Neural progenitor cell (in vitro differentiated cells): ENCODE data around the gene PRKCA. TPM values are rescaled to one million over a fixed set of nuclear protein-coding genes. Genes with fewer than 3 reads are reported as not detected.

Experiments used
- DNase-seq: peaks from one replicate; pipeline ENCODE4 v3.0.0-alpha.2; 2016; ENCODE audit warnings: low spot score
- H2AFZ ChIP-seq: fragments of 200-600 bp; sonication (generic); replicated peaks from 2 replicates; pipeline ENCODE4 v1.6.1; 2016; ENCODE audit warnings: antibody characterized with exemption
- H3F3A ChIP-seq: fragments of 200-600 bp; sonication (generic); 2 replicates; pipeline ENCODE4 v1.6.1; 2016; ENCODE audit warnings: antibody characterized with exemption, low read depth
- H3K27ac ChIP-seq: fragments of 200-600 bp; sonication (generic); 2 replicates; pipeline ENCODE4 v1.5.1; 2016; ENCODE audit warnings: mild to moderate bottlenecking
- H3K27me3 ChIP-seq: fragments of 200-600 bp; sonication (generic); 2 replicates; pipeline ENCODE4 v1.6.1; 2016; ENCODE audit warnings: mild to moderate bottlenecking, moderate library complexity
- H3K36me3 ChIP-seq: fragments of 200-600 bp; sonication (generic); 2 replicates; pipeline ENCODE4 v1.5.1; 2016
- H3K4me1 ChIP-seq: fragments of 200-600 bp; sonication (generic); 2 replicates; pipeline ENCODE4 v1.6.1; 2016; ENCODE audit warnings: mixed run types
- H3K4me2 ChIP-seq: fragments of 200-600 bp; sonication (generic); 2 replicates; pipeline ENCODE4 v1.6.1; 2016
- H3K4me3 ChIP-seq: fragments of 200-600 bp; sonication (generic); 2 replicates; pipeline ENCODE4 v1.5.1; 2016
- H3K79me2 ChIP-seq: fragments of 200-600 bp; sonication (generic); 2 replicates; pipeline ENCODE4 v1.6.1; 2016; ENCODE audit warnings: low read depth
- H3K9ac ChIP-seq: fragments of 200-600 bp; sonication (generic); 2 replicates; pipeline ENCODE4 v1.6.1; 2016
- H3K9me3 ChIP-seq: fragments of 200-600 bp; sonication (generic); 2 replicates; pipeline ENCODE4 v1.5.1; 2016; ENCODE audit warnings: low read depth
- H4K20me1 ChIP-seq: fragments of 200-600 bp; sonication (generic); 2 replicates; pipeline ENCODE4 v1.6.1; 2016; ENCODE audit warnings: low read depth
- H3K27ac Mint-ChIP-seq: 3 replicates; pipeline ENCODE4 v1.8.0; 2021; ENCODE audit warnings: mixed read lengths
- H3K27me3 Mint-ChIP-seq: 2 replicates; pipeline ENCODE4 v1.8.0; 2022; ENCODE audit warnings: low read depth, mild to moderate bottlenecking, inconsistent platforms, moderate library complexity, mixed read lengths; ENCODE audit not compliant: insufficient read depth
- H3K36me3 Mint-ChIP-seq: 3 replicates; pipeline ENCODE4 v1.8.0; 2021; ENCODE audit warnings: mixed read lengths
- H3K4me1 Mint-ChIP-seq: 3 replicates; pipeline ENCODE4 v1.8.0; 2021; ENCODE audit warnings: mixed read lengths
- H3K4me3 Mint-ChIP-seq: 3 replicates; pipeline ENCODE4 v1.8.0; 2021; ENCODE audit warnings: mild to moderate bottlenecking, moderate library complexity, mixed read lengths
- H3K9me3 Mint-ChIP-seq: 3 replicates; pipeline ENCODE4 v1.8.0; 2020; ENCODE audit warnings: mixed read lengths
- CTCF ChIP-seq: fragments of 200-600 bp; sonication (generic); IDR thresholded peaks from 2 replicates; pipeline ENCODE4 v1.5.1; 2017; ENCODE audit warnings: antibody characterized with exemption, mild to moderate bottlenecking
- EZH2 ChIP-seq: fragments of 200-600 bp; sonication (generic); IDR thresholded peaks from 2 replicates; pipeline ENCODE4 v1.6.1; 2017; ENCODE audit warnings: antibody characterized with exemption, mild to moderate bottlenecking, moderate library complexity
- EZH2phosphoT487 ChIP-seq: fragments of 200-600 bp; sonication (generic); IDR thresholded peaks from 2 replicates; pipeline ENCODE4 v1.6.1; 2017; ENCODE audit warnings: antibody characterized with exemption
- total RNA-seq: library from RNA; depleted of rRNA; stranded (reverse); fragments of >200 nt; gene quantifications from 2 replicates; pipeline ENCODE4 v1.2.3, GENCODE V29; 2015; ENCODE audit warnings: low replicate concordance

Gene PRKCA
- total RNA-seq, 1 donor from 2014 or later = 2.1 TPM

DNA sequence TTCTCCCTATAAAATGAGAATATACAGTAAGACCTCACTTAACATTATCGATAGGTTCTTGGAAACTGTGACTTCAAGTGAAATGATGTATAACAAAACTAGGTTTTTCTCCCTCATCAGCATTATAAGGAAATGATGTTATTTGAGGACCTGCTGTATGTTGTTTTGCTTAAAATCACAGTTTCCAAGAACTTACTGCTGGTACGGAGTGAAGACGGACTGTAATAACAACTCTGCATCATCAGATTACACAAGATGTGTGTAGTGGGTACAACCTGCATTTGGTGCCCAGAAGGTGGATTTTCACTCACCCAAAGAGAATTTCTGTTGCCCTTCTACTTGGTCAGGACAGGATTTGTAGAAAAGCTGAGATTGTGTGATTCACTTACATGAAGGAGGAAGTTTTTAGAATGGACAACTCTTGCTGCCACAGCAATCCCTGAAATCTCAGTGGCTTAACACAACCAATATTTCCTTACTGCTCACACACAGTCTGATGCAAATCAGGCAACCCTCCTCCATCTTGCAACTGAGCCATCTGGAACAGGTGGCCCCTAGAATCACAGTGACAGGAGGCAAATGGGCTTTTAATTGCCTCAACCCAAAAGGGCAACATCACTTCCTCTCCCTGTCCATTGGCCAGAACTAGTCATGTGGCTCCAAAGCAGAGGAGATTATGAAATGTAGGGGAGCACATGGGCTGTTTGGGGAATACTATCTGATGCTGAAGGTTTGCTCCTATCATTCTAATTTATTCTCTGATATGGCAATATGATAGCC, 464.9 kb downstream of the PRKCA start:
- TF ChIP-seq CTCF (no peak), EZH2 (no peak), EZH2phosphoT487 (no peak)
- H3K27ac Mint-ChIP-seq = no peak overlapping the region
- no peaks in the 10 kb centered on the region for H3K9me3 Mint-ChIP-seq

DNA sequence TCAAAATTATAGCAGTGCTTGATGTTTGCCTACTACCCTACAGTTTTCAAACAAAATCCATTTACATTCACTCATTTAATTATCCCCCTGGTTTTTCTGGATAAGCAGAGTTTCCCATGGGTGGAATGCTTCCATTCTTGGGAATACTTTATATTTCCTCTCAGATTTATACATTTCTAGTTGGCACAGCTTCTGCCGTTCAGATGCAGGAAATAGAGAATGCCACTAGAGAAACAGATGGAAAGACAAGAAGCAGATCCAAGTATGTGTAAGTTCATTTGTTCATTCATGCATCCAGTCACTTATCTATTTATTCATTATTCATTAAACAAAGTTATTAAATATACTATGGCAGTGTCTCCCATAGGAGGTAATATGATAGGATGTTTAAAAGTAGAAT, 467.5 kb downstream of the PRKCA start:
- Histone ChIP-seq H3K9me3 (no peaks in the 10 kb centered on the region), H3K27me3 (no peaks in the 10 kb centered on the region), H3K27ac (no peak overlapping the region), H2AFZ (no peak overlapping the region), H3K9ac (no peak overlapping the region), H4K20me1 (no peaks in the 10 kb centered on the region), H3F3A (no peaks in the 10 kb centered on the region), H3K4me3 (no peak overlapping the region), H3K79me2 (no peaks in the 10 kb centered on the region), H3K4me1 (no peaks in the 10 kb centered on the region), H3K4me2 (no peak overlapping the region), H3K36me3 (no peaks in the 10 kb centered on the region)
- no peaks in the 10 kb centered on the region for H3K36me3 Mint-ChIP-seq
- TF ChIP-seq EZH2 = no peak
- H3K27ac Mint-ChIP-seq = no peak overlapping the region
- no peak for DNase-seq
- no peaks in the 10 kb centered on the region for H3K27me3 Mint-ChIP-seq
- H3K4me1 Mint-ChIP-seq = peaks cover 3% of the 10 kb centered on the region
- H3K4me3 Mint-ChIP-seq = no peak overlapping the region
- H3K9me3 Mint-ChIP-seq = no peaks in the 10 kb centered on the region

More for the DNA sequence above, 464.9 kb downstream of the PRKCA start:
- Histone ChIP-seq H3K9me3 (no peaks in the 10 kb centered on the region), H3K79me2 (no peaks in the 10 kb centered on the region), H4K20me1 (no peaks in the 10 kb centered on the region), H2AFZ (no peak overlapping the region), H3K27me3 (no peaks in the 10 kb centered on the region), H3F3A (no peaks in the 10 kb centered on the region), H3K4me3 (no peak overlapping the region), H3K4me1 (no peaks in the 10 kb centered on the region), H3K27ac (no peak overlapping the region), H3K36me3 (no peaks in the 10 kb centered on the region), H3K9ac (no peak overlapping the region), H3K4me2 (no peak overlapping the region)
- Mint-ChIP-seq H3K36me3 (no peaks in the 10 kb centered on the region), H3K27me3 (peaks cover 2% of the 10 kb centered on the region), H3K4me1 (no peaks in the 10 kb centered on the region), H3K4me3 (no peak overlapping the region)
- DNase-seq = no peak

GRCh38 chr17:66772148-66772812, 469.9 kb downstream of the PRKCA start:
- Histone ChIP-seq H3K9me3 (no peaks in the 10 kb centered on the region), H3F3A (peaks cover 4% of the 10 kb centered on the region), H3K79me2 (no peaks in the 10 kb centered on the region), H3K4me2 (no peak overlapping the region), H4K20me1 (no peaks in the 10 kb centered on the region), H3K27me3 (no peaks in the 10 kb centered on the region), H3K9ac (no peak overlapping the region), H2AFZ (no peak overlapping the region), H3K4me1 (peaks cover 10% of the 10 kb centered on the region), H3K36me3 (no peaks in the 10 kb centered on the region), H3K4me3 (no peak overlapping the region), H3K27ac (no peak overlapping the region)
- H3K36me3 Mint-ChIP-seq = no peaks in the 10 kb centered on the region
- no peak overlapping the region for H3K27ac Mint-ChIP-seq
- DNase-seq = no peak
- H3K27me3 Mint-ChIP-seq = no peaks in the 10 kb centered on the region
- no peaks in the 10 kb centered on the region for H3K9me3 Mint-ChIP-seq
- H3K4me3 Mint-ChIP-seq = no peak overlapping the region
- TF ChIP-seq EZH2 = no peak
- no peak for TF ChIP-seq CTCF
- TF ChIP-seq EZH2phosphoT487 = no peak
- H3K4me1 Mint-ChIP-seq = peaks cover 24% of the 10 kb centered on the region

DNA sequence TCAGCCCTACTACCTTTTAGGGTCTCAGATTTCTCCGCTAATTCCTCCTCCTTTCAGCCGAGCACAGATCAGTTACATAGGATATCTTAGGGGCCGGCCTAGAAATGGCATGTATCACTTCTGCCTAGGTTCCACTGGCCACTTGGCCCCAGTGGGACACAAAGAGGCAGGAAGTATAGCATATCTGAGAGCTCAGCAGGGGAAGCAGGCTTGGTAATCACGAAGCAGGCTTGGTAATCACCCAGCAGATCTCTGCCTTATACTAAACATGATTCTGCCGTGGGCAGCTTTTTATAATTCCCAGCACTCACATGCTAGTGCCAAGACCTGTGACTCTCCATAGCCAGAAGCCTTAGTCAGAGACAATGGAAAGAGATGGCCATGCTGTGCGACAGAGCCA, 472.9 kb downstream of the PRKCA start:
- Mint-ChIP-seq H3K4me1 (peaks cover 40% of the 10 kb centered on the region), H3K9me3 (no peaks in the 10 kb centered on the region)
- peaks cover 25% of the 10 kb centered on the region for H3K4me1 ChIP-seq

More for the DNA sequence above, 472.9 kb downstream of the PRKCA start:
- Histone ChIP-seq H3K4me3 (no peak overlapping the region), H3K9me3 (no peaks in the 10 kb centered on the region), H3K27ac (no peak overlapping the region), H2AFZ (no peak overlapping the region), H3K27me3 (no peaks in the 10 kb centered on the region), H4K20me1 (no peaks in the 10 kb centered on the region), H3F3A (peaks cover 15% of the 10 kb centered on the region), H3K36me3 (no peaks in the 10 kb centered on the region), H3K9ac (no peak overlapping the region), H3K4me2 (no peak overlapping the region), H3K79me2 (no peaks in the 10 kb centered on the region)
- TF ChIP-seq EZH2phosphoT487 (no peak), CTCF (no peak), EZH2 (no peak)
- no peak overlapping the region for H3K27ac Mint-ChIP-seq
- H3K36me3 Mint-ChIP-seq = no peaks in the 10 kb centered on the region
- no peak overlapping the region for H3K4me3 Mint-ChIP-seq
- no peak for DNase-seq
- no peaks in the 10 kb centered on the region for H3K27me3 Mint-ChIP-seq
